Measurements from ENCODE around the gene SLC17A1.

DNA sequence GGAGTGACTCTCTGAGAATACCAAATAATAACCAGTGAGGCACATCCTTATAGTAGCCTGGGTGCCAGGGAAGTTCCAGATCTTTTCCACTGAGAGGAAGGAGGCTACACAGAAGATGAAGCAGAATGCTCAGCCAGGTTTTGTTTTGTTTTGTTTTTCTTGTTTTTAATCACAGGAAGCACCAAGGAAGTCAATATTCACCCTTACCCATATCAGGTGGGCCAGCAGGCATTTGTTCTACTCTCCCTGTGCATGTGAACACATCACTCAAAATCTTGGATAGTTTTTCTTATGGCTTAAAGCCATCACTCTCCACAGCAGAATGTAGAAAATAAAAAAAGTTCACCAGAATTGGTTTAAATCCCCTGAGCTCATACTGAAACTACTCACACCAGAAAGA is 10.5 kb downstream of the SLC17A1 start:
- TF ChIP-seq YY1 (IDR thresholded peaks at IDR 0.05; ENCODE audit: low read depth) (no peak), RAD21 (IDR thresholded peaks at IDR 0.05; ENCODE audit: low read depth) (no peak), CREB1 (IDR thresholded peaks at IDR 0.05; ENCODE audit: low read depth) (no peak)
